Measurements from ENCODE around the gene LCN10.

Gene LCN10

GRCh38 chr9:136696502-136696901 is 46.2 kb downstream of the LCN10 start:
- peaks cover under 1% of the 10 kb centered on the region for H3K27me3 ChIP-seq (ENCODE audit: control insufficient read depth, insufficient read depth, low read length)
- H3K4me3 ChIP-seq (ENCODE audit: low read length): no peak overlapping the region
- H3K4me1 ChIP-seq (ENCODE audit: control insufficient read depth, insufficient read depth, low read length): no peaks in the 10 kb centered on the region
- H3K36me3 ChIP-seq (ENCODE audit: control insufficient read depth, insufficient read depth, low read length): no peaks in the 10 kb centered on the region
- no peak overlapping the region for H3K27ac ChIP-seq (ENCODE audit: low read depth, low read length)
- H3K9ac ChIP-seq (ENCODE audit: low read length): no peak overlapping the region

- Histone ChIP-seq H3K27me3 (ENCODE audit: control insufficient read depth, insufficient read depth, low read length) (no peaks in the 10 kb centered on the region), H3K36me3 (ENCODE audit: control insufficient read depth, insufficient read depth, low read length) (no peaks in the 10 kb centered on the region), H3K9ac (ENCODE audit: low read length) (no peak overlapping the region), H3K27ac (ENCODE audit: low read depth, low read length) (no peak overlapping the region), H3K4me1 (ENCODE audit: control insufficient read depth, insufficient read depth, low read length) (peaks cover 1% of the 10 kb centered on the region), H3K4me3 (ENCODE audit: low read length) (no peak overlapping the region)
Measured at GRCh38 chr9:136695955-136696354, 46.8 kb downstream of the LCN10 start.

- Histone ChIP-seq H3K9ac (ENCODE audit: low read length) (no peak overlapping the region), H3K4me1 (ENCODE audit: control insufficient read depth, insufficient read depth, low read length) (peaks cover 6% of the 10 kb centered on the region), H3K27ac (ENCODE audit: low read depth, low read length) (no peak overlapping the region), H3K27me3 (ENCODE audit: control insufficient read depth, insufficient read depth, low read length) (no peaks in the 10 kb centered on the region), H3K36me3 (ENCODE audit: control insufficient read depth, insufficient read depth, low read length) (no peaks in the 10 kb centered on the region), H3K4me3 (ENCODE audit: low read length) (no peak overlapping the region)
Measured at GRCh38 chr9:136695435-136695895, 47.3 kb downstream of the LCN10 start.

GRCh38 chr9:136694872-136695247 is 47.9 kb downstream of the LCN10 start:
- H3K4me1 ChIP-seq (ENCODE audit: control insufficient read depth, insufficient read depth, low read length): peaks cover 7% of the 10 kb centered on the region
- H3K4me3 ChIP-seq (ENCODE audit: low read length): no peak overlapping the region
- no peak overlapping the region for H3K27ac ChIP-seq (ENCODE audit: low read depth, low read length)
- no peak overlapping the region for H3K9ac ChIP-seq (ENCODE audit: low read length)
- H3K36me3 ChIP-seq (ENCODE audit: control insufficient read depth, insufficient read depth, low read length): no peaks in the 10 kb centered on the region
- no peaks in the 10 kb centered on the region for H3K27me3 ChIP-seq (ENCODE audit: control insufficient read depth, insufficient read depth, low read length)

- Histone ChIP-seq H3K9ac (ENCODE audit: low read length) (no peak overlapping the region), H3K4me1 (ENCODE audit: control insufficient read depth, insufficient read depth, low read length) (peaks cover 7% of the 10 kb centered on the region), H3K36me3 (ENCODE audit: control insufficient read depth, insufficient read depth, low read length) (no peaks in the 10 kb centered on the region), H3K27me3 (ENCODE audit: control insufficient read depth, insufficient read depth, low read length) (no peaks in the 10 kb centered on the region), H3K27ac (ENCODE audit: low read depth, low read length) (no peak overlapping the region), H3K4me3 (ENCODE audit: low read length) (no peak overlapping the region)
Measured at GRCh38 chr9:136694163-136694871, 48.4 kb downstream of the LCN10 start.

GRCh38 chr9:136693490-136694162 is 49.1 kb downstream of the LCN10 start:
- Histone ChIP-seq H3K4me3 (ENCODE audit: low read length) (no peak overlapping the region), H3K27ac (ENCODE audit: low read depth, low read length) (no peak overlapping the region), H3K9ac (ENCODE audit: low read length) (no peak overlapping the region), H3K27me3 (ENCODE audit: control insufficient read depth, insufficient read depth, low read length) (no peaks in the 10 kb centered on the region), H3K36me3 (ENCODE audit: control insufficient read depth, insufficient read depth, low read length) (no peaks in the 10 kb centered on the region), H3K4me1 (ENCODE audit: control insufficient read depth, insufficient read depth, low read length) (peaks cover 7% of the 10 kb centered on the region)

GRCh38 chr9:136693135-136693489 is 49.6 kb downstream of the LCN10 start:
- no peak overlapping the region for H3K4me3 ChIP-seq (ENCODE audit: low read length)
- H3K36me3 ChIP-seq (ENCODE audit: control insufficient read depth, insufficient read depth, low read length): no peaks in the 10 kb centered on the region
- H3K4me1 ChIP-seq (ENCODE audit: control insufficient read depth, insufficient read depth, low read length): peaks cover 7% of the 10 kb centered on the region
- no peaks in the 10 kb centered on the region for H3K27me3 ChIP-seq (ENCODE audit: control insufficient read depth, insufficient read depth, low read length)
- H3K27ac ChIP-seq (ENCODE audit: low read depth, low read length): no peak overlapping the region
- no peak overlapping the region for H3K9ac ChIP-seq (ENCODE audit: low read length)

GRCh38 chr9:136692185-136693134 is 50.3 kb downstream of the LCN10 start:
- H3K27ac ChIP-seq (ENCODE audit: low read depth, low read length): no peak overlapping the region
- H3K4me3 ChIP-seq (ENCODE audit: low read length): no peak overlapping the region
- H3K36me3 ChIP-seq (ENCODE audit: control insufficient read depth, insufficient read depth, low read length): no peaks in the 10 kb centered on the region
- no peak overlapping the region for H3K9ac ChIP-seq (ENCODE audit: low read length)
- H3K4me1 ChIP-seq (ENCODE audit: control insufficient read depth, insufficient read depth, low read length): peaks cover 7% of the 10 kb centered on the region
- no peaks in the 10 kb centered on the region for H3K27me3 ChIP-seq (ENCODE audit: control insufficient read depth, insufficient read depth, low read length)

GRCh38 chr9:136691316-136692184 is 51.2 kb downstream of the LCN10 start:
- Histone ChIP-seq H3K9ac (ENCODE audit: low read length) (no peak overlapping the region), H3K4me3 (ENCODE audit: low read length) (no peak overlapping the region), H3K36me3 (ENCODE audit: control insufficient read depth, insufficient read depth, low read length) (no peaks in the 10 kb centered on the region), H3K27me3 (ENCODE audit: control insufficient read depth, insufficient read depth, low read length) (no peaks in the 10 kb centered on the region), H3K4me1 (ENCODE audit: control insufficient read depth, insufficient read depth, low read length) (peaks cover 7% of the 10 kb centered on the region), H3K27ac (ENCODE audit: low read depth, low read length) (peak overlapping the region; percentile 7)

- Histone ChIP-seq H3K27me3 (ENCODE audit: control insufficient read depth, insufficient read depth, low read length) (no peaks in the 10 kb centered on the region), H3K4me1 (ENCODE audit: control insufficient read depth, insufficient read depth, low read length) (peaks cover 10% of the 10 kb centered on the region), H3K9ac (ENCODE audit: low read length) (no peak overlapping the region), H3K27ac (ENCODE audit: low read depth, low read length) (peak overlapping the region; percentile 75), H3K36me3 (ENCODE audit: control insufficient read depth, insufficient read depth, low read length) (no peaks in the 10 kb centered on the region), H3K4me3 (ENCODE audit: low read length) (no peak overlapping the region)
Measured at GRCh38 chr9:136690806-136691261, 51.9 kb downstream of the LCN10 start.

GRCh38 chr9:136690104-136690805 is 52.5 kb downstream of the LCN10 start:
- Histone ChIP-seq H3K4me3 (ENCODE audit: low read length) (no peak overlapping the region), H3K9ac (ENCODE audit: low read length) (no peak overlapping the region), H3K27ac (ENCODE audit: low read depth, low read length) (peak overlapping the region; percentile 75)

More at GRCh38 chr9:136690104-136690805, 52.5 kb downstream of the LCN10 start:
- Histone ChIP-seq H3K36me3 (ENCODE audit: control insufficient read depth, insufficient read depth, low read length) (no peaks in the 10 kb centered on the region), H3K27me3 (ENCODE audit: control insufficient read depth, insufficient read depth, low read length) (no peaks in the 10 kb centered on the region), H3K4me1 (ENCODE audit: control insufficient read depth, insufficient read depth, low read length) (peaks cover 15% of the 10 kb centered on the region)
